Loucy (cell line): ENCODE measurements around the gene ENTPD7.

Experiments used
- H2AFZ ChIP-seq: fragments of 200-600 bp; sonication (generic); 2 replicates; pipeline ENCODE4 v1.6.0; 2016; ENCODE audit warnings: antibody characterized with exemption, mild to moderate bottlenecking, low read length, moderate library complexity
- H3F3A ChIP-seq: fragments of 200-600 bp; 2 replicates; pipeline ENCODE4 v1.6.0; 2016; ENCODE audit warnings: antibody characterized with exemption, low read depth, mild to moderate bottlenecking
- H3K27me3 ChIP-seq: fragments of 200-600 bp; sonication (generic); 2 replicates; pipeline ENCODE4 v1.6.1; 2014; ENCODE audit warnings: low read length, mild to moderate bottlenecking; ENCODE audit not compliant: insufficient read depth, poor library complexity, severe bottlenecking
- H3K36me3 ChIP-seq: fragments of 200-600 bp; sonication (generic); 2 replicates; pipeline ENCODE4 v1.6.1; 2016; ENCODE audit warnings: low read length; ENCODE audit not compliant: insufficient read depth
- H3K4me1 ChIP-seq: fragments of 200-600 bp; sonication (generic); 2 replicates; pipeline ENCODE4 v1.5.1; 2014; ENCODE audit warnings: low read length, mild to moderate bottlenecking; ENCODE audit not compliant: insufficient read depth, poor library complexity, severe bottlenecking
- H3K4me2 ChIP-seq: fragments of 200-600 bp; sonication (generic); 2 replicates; pipeline ENCODE4 v1.6.0; 2014; ENCODE audit warnings: antibody characterized with exemption, low read length, low read depth, mild to moderate bottlenecking; ENCODE audit not compliant: poor library complexity, severe bottlenecking
- H3K4me3 ChIP-seq: fragments of 200-600 bp; sonication (generic); 2 replicates; pipeline ENCODE4 v1.5.1; 2014; ENCODE audit warnings: low read length, mild to moderate bottlenecking, mixed read lengths; ENCODE audit not compliant: poor library complexity, severe bottlenecking
- H3K79me2 ChIP-seq: fragments of 200-600 bp; sonication (generic); 2 replicates; pipeline ENCODE4 v1.6.1; 2014; ENCODE audit warnings: low read length; ENCODE audit not compliant: insufficient read depth
- H3K9ac ChIP-seq: fragments of 200-600 bp; sonication (generic); 2 replicates; pipeline ENCODE4 v1.6.0; 2014; ENCODE audit warnings: mild to moderate bottlenecking, low read depth, low read length, moderate library complexity; ENCODE audit not compliant: poor library complexity, severe bottlenecking
- H3K9me2 ChIP-seq: fragments of 200-600 bp; sonication (generic); replicated peaks from 2 replicates; pipeline ENCODE4 v1.6.1; 2016; ENCODE audit warnings: low read depth, low read length, mixed read lengths
- H3K9me3 ChIP-seq: fragments of 200-600 bp; sonication (generic); 2 replicates; pipeline ENCODE4 v1.6.1; 2014; ENCODE audit warnings: mild to moderate bottlenecking, antibody characterized with exemption, low read length, low read depth; ENCODE audit not compliant: insufficient read depth
- H4K20me1 ChIP-seq: fragments of 200-600 bp; sonication (generic); 2 replicates; pipeline ENCODE4 v1.6.0; 2014; ENCODE audit warnings: antibody characterized with exemption, low read length, mild to moderate bottlenecking; ENCODE audit not compliant: insufficient read depth, poor library complexity, severe bottlenecking
- CTCF ChIP-seq: fragments of 200-600 bp; sonication (generic); conservative IDR thresholded peaks from 2 replicates; pipeline ENCODE4 v1.5.1; 2014; ENCODE audit warnings: mild to moderate bottlenecking, antibody characterized with exemption, low read length
- EZH2phosphoT487 ChIP-seq: fragments of 200-600 bp; IDR thresholded peaks from 2 replicates; pipeline ENCODE4 v1.6.1; 2018; ENCODE audit warnings: antibody characterized with exemption, mild to moderate bottlenecking, moderate library complexity, borderline replicate concordance

ENTPD7 gene

GRCh38 chr10:99708428-99709012, 49.2 kb downstream of the ENTPD7 start:
- Histone ChIP-seq H3K9me2 (no peaks in the 10 kb centered on the region), H3K79me2 (no peaks in the 10 kb centered on the region), H4K20me1 (no peaks in the 10 kb centered on the region), H3K27me3 (no peaks in the 10 kb centered on the region), H3K4me2 (no peak overlapping the region), H3K4me3 (no peak overlapping the region), H3K4me1 (no peaks in the 10 kb centered on the region), H3K36me3 (peaks cover 11% of the 10 kb centered on the region; the same call in 1 of the 2 replicates), H2AFZ (no peak overlapping the region), H3K9ac (peak overlapping the region; percentile 14), H3F3A (no peaks in the 10 kb centered on the region), H3K9me3 (no peaks in the 10 kb centered on the region)
- TF ChIP-seq EZH2phosphoT487: no peak
- TF ChIP-seq CTCF: no peak

GRCh38 chr10:99709480-99710229, 50.3 kb downstream of the ENTPD7 start:
- no peaks in the 10 kb centered on the region for H4K20me1 ChIP-seq
- H3K4me2 ChIP-seq: no peak overlapping the region
- H3K9ac ChIP-seq: no peak overlapping the region
- no peaks in the 10 kb centered on the region for H3F3A ChIP-seq
- TF ChIP-seq CTCF (no peak), EZH2phosphoT487 (no peak)
- no peaks in the 10 kb centered on the region for H3K79me2 ChIP-seq
- no peaks in the 10 kb centered on the region for H3K4me1 ChIP-seq
- H3K9me2 ChIP-seq: no peaks in the 10 kb centered on the region
- H3K36me3 ChIP-seq: peaks cover 13% of the 10 kb centered on the region; the same call in 1 of the 2 replicates
- H3K27me3 ChIP-seq: no peaks in the 10 kb centered on the region
- no peak overlapping the region for H3K4me3 ChIP-seq
- H2AFZ ChIP-seq: no peak overlapping the region
- H3K9me3 ChIP-seq: no peaks in the 10 kb centered on the region

- Histone ChIP-seq H3K79me2 (no peaks in the 10 kb centered on the region), H3K4me3 (no peak overlapping the region), H3K9ac (no peak overlapping the region), H3K36me3 (peaks cover 15% of the 10 kb centered on the region; the same call in 1 of the 2 replicates), H3K9me3 (no peaks in the 10 kb centered on the region), H2AFZ (no peak overlapping the region), H3K4me1 (no peaks in the 10 kb centered on the region), H3K27me3 (no peaks in the 10 kb centered on the region), H3K9me2 (no peaks in the 10 kb centered on the region), H4K20me1 (no peaks in the 10 kb centered on the region), H3K4me2 (no peak overlapping the region), H3F3A (no peaks in the 10 kb centered on the region)
- peak; percentile 76 for TF ChIP-seq CTCF
- no peak for TF ChIP-seq EZH2phosphoT487
These were observed 51.9 kb downstream of the ENTPD7 start for GRCh38 chr10:99711129-99711719.
